Esophagus muscularis mucosa (tissue), 4 donors: ENCODE results near the gene SPINK2.

Experiments used
- CTCF ChIP-seq, 3 experiments: fragments of 200-600 bp in 2 of 3; fragments of 450-650 bp in 1 of 3; sonication (generic) in 2 of 3; IDR thresholded peaks; one replicate each; pipeline ENCODE4 v1.5.1; 2017 to 2019; ENCODE audit warnings: antibody characterized with exemption in 3 of 3, mild to moderate bottlenecking in 2 of 3, moderate library complexity in 1 of 3
- EP300 ChIP-seq: sonication (generic); formaldehyde crosslinking; IDR thresholded peaks from one replicate; pipeline ENCODE4 v1.6.1; 2017; ENCODE audit warnings: antibody characterized with exemption
- POLR2AphosphoS5 ChIP-seq, 2 donors: sonication (generic); formaldehyde crosslinking; IDR thresholded peaks; one replicate each; pipeline ENCODE4 v1.6.1; 2017; ENCODE audit warnings: antibody characterized with exemption in 2 of 2

DNA sequence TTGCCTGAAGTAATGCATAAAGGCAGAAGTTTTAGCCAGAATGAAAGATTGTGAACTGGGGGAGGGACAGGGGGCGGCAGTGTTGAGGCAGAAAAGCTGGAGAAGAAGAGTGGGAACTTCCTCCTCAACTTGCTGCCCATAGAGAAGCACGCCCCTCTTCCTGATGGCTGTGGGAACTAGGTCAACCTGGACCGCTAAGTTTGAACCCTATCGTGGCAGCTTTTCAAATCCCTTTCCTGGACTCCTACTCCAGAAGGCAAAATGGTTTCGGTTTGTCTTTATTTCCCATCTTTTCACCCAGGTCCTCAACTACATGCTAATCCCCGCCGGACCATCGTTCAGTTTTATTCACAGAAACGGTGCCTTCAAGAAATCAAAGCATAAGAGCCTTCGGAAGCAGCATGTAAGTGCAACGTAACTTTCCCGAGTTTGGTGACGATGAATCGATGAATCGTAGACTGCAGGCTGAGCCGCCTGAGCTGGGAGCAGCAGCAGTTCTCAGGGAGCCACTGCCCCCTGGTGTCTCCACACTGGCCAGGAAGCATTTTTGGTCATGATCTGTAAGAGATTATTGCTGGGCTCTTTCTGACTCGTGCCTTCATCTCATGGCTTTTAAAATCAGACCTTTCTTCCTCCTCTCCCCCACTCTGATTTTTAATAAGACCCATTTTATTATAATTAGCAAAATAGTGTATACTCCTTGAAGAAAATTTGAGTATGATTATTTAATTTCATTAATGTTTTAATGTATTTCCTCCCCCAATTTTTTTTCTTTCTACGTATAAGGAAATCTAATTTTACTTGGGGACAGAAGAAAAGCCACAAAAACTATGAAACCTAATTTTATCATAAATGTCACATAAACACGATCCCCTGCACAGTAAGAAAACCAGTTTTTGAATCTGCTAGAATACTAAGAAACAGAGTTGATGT lies 21.4 kb downstream of the SPINK2 start:
- TF ChIP-seq EP300 (no peak), CTCF (IDR thresholded peaks at IDR 0.05) (peak; percentile 81 to 89 (median 87)), POLR2AphosphoS5 (IDR thresholded peaks at IDR 0.05) (peak; percentile 24 to 37)
